GM12878 (cell line): ENCODE data around the gene ESRP2. TPM values are rescaled to one million over a fixed set of nuclear protein-coding genes. Genes with fewer than 3 reads are reported as not detected.

ENCODE experiments used
- ATF3 ChIP-seq: IDR thresholded peaks from 2 replicates; pipeline ENCODE4 v1.6.1; 2011; ENCODE audit warnings: low read depth, mild to moderate bottlenecking, low read length, moderate library complexity, borderline replicate concordance; ENCODE audit errors: extremely low read depth
- BHLHE40 ChIP-seq, 2 experiments: fragments of 450-650 bp in 1 of 2; IDR thresholded peaks; 2 replicates each; pipeline ENCODE4 v1.6.1; 2011 to 2017; ENCODE audit warnings: low read depth in 2 of 2, borderline replicate concordance in 1 of 2, improper control_type of control experiment in 1 of 2, low read length in 1 of 2, mild to moderate bottlenecking in 1 of 2
- CEBPB ChIP-seq, 2 experiments: fragments of 150-350 bp in 1 of 2; IDR thresholded peaks; 2 replicates each; pipeline ENCODE4 v1.6.1; 2012 to 2014; ENCODE audit warnings: low read depth in 2 of 2, low read length in 2 of 2, borderline replicate concordance in 1 of 2, inconsistent platforms in 1 of 2
- CEBPZ ChIP-seq: fragments of 150-350 bp; IDR thresholded peaks from 2 replicates; pipeline ENCODE4 v1.6.1; 2016; ENCODE audit warnings: low read depth, low read length
- CHD1 ChIP-seq: IDR thresholded peaks from 2 replicates; pipeline ENCODE4 v1.6.1; 2012; ENCODE audit warnings: low read depth, low read length, improper control_type of control experiment
- CREB1 ChIP-seq: IDR thresholded peaks from 2 replicates; pipeline ENCODE4 v1.6.1; 2012; ENCODE audit warnings: low read depth, mild to moderate bottlenecking, inconsistent platforms
- FOXK2 ChIP-seq: fragments of 450-650 bp; IDR thresholded peaks from 2 replicates; pipeline ENCODE4 v1.6.1; 2017; ENCODE audit warnings: mild to moderate bottlenecking, moderate library complexity
- FOXM1 ChIP-seq: IDR thresholded peaks from 2 replicates; pipeline ENCODE4 v1.6.1; 2012; ENCODE audit warnings: low read depth, mild to moderate bottlenecking, inconsistent platforms, low read length, moderate library complexity
- HDGF ChIP-seq: fragments of 450-650 bp; IDR thresholded peaks from 2 replicates; pipeline ENCODE4 v1.6.1; 2016; ENCODE audit warnings: antibody characterized with exemption
- IKZF1 ChIP-seq: fragments of 450-650 bp; conservative IDR thresholded peaks from 2 replicates; pipeline ENCODE4 v1.6.1; 2017; ENCODE audit warnings: antibody characterized with exemption, mild to moderate bottlenecking
- IKZF2 ChIP-seq, 2 experiments: fragments of 450-650 bp; IDR thresholded peaks; 2 replicates each; pipeline ENCODE4 v1.6.1; 2017; ENCODE audit warnings: mild to moderate bottlenecking in 2 of 2, moderate library complexity in 2 of 2
- KDM1A ChIP-seq: fragments of 200-600 bp; sonication (generic); IDR thresholded peaks from 2 replicates; pipeline ENCODE4 v1.6.1; 2016; ENCODE audit warnings: borderline replicate concordance
- NBN ChIP-seq: fragments of 450-650 bp; IDR thresholded peaks from 2 replicates; pipeline ENCODE4 v1.6.1; 2016
- PKNOX1 ChIP-seq: fragments of 450-650 bp; IDR thresholded peaks from 2 replicates; pipeline ENCODE4 v1.6.1; 2016; ENCODE audit warnings: mild to moderate bottlenecking
- POLR2AphosphoS5 ChIP-seq: IDR thresholded peaks from 2 replicates; pipeline ENCODE4 v1.6.1; 2011; ENCODE audit warnings: mild to moderate bottlenecking, low read length, inconsistent platforms
- POU2F2 ChIP-seq: IDR thresholded peaks from 3 replicates; pipeline ENCODE4 v1.6.1; 2011; ENCODE audit warnings: low read depth, mild to moderate bottlenecking, low read length, borderline replicate concordance
- RELB ChIP-seq: fragments of 450-650 bp; IDR thresholded peaks from 2 replicates; pipeline ENCODE4 v1.6.1; 2017; ENCODE audit warnings: low read depth, mild to moderate bottlenecking, moderate library complexity
- SP1 ChIP-seq: IDR thresholded peaks from one replicate; pipeline ENCODE4 v1.6.1; 2011; ENCODE audit warnings: low read depth, low read length
- TCF12 ChIP-seq: IDR thresholded peaks from 2 replicates; pipeline ENCODE4 v1.6.1; 2011; ENCODE audit warnings: low read depth, mild to moderate bottlenecking, low read length
- ZNF207 ChIP-seq: fragments of 450-650 bp; IDR thresholded peaks from 2 replicates; pipeline ENCODE4 v1.6.1; 2014; ENCODE audit warnings: antibody characterized with exemption, mild to moderate bottlenecking, borderline replicate concordance
- ZNF687 ChIP-seq: fragments of 450-650 bp; IDR thresholded peaks from 2 replicates; pipeline ENCODE4 v1.6.1; 2017; ENCODE audit warnings: mild to moderate bottlenecking, moderate library complexity
- polyA plus RNA-seq, 11 experiments: library from polyadenylated mRNA; depleted of rRNA in 4 of 11; unstranded in 6 of 11; stranded (reverse) in 5 of 11; fragments of >200 nt; fragmentation: Nextera tagmentation in 4 of 11; fragmentation: Illumina TruSeq in 1 of 11; extraction: Ambion mirVana in 4 of 11; extraction: Trizol in 1 of 11; gene quantifications; 1 replicate in 1 of 11; 2 replicates in 10 of 11; pipeline versions ENCODE4 v1.2.1 to v1.2.3, GENCODE V29; 2011 to 2016; ENCODE audit warnings: inconsistent platforms in 2 of 11, missing spikeins in 2 of 11, low read depth in 1 of 11
- total RNA-seq, 4 experiments: library from RNA; depleted of rRNA in 3 of 4; stranded (reverse); fragments of >200 nt in 3 of 4; fragmentation: Illumina TruSeq in 1 of 4; extraction: Trizol in 1 of 4; gene quantifications; 2 replicates each; pipeline versions ENCODE4 v1.2.1 to v1.2.3, GENCODE V29; 2013 to 2021

ESRP2 gene
- total and polyA plus RNA-seq, 10 of the 15 experiments (the other 5 are each of a cell fraction or from before 2014, with no cell fraction given) = 0.04 to 0.64 (median 0.08) TPM; not detected in 3

- TF ChIP-seq ATF3 (no peak), CEBPZ (no peak), NBN (peak; percentile 90), CEBPB (IDR thresholded peaks at IDR 0.05; ENCODE audit: borderline replicate concordance in 1 of 2, low read depth in 2 of 2, low read length in 2 of 2) (no peak), RELB (peak; percentile 78), CREB1 (peak; percentile 31; the same call in 1 of the 2 replicates), HDGF (no peak), IKZF1 (peak; percentile 80), POLR2AphosphoS5 (no peak), TCF12 (peak; percentile 86), KDM1A (no peak), BHLHE40 (IDR thresholded peaks at IDR 0.05; ENCODE audit: borderline replicate concordance in 1 of 2, low read depth in 2 of 2, low read length in 1 of 2) (no peak), CHD1 (peak; percentile 93; the same call in 1 of the 2 replicates), IKZF2 (IDR thresholded peaks at IDR 0.05) (peak; percentile 93 to 96), FOXM1 (peak; percentile 74), SP1 (peak; percentile 69), POU2F2 (peak; percentile 47; the same call in 1 of the 3 replicates), ZNF207 (no peak), FOXK2 (no peak), PKNOX1 (peak; percentile 71), ZNF687 (peak; percentile 77)
These were observed 39.8 kb upstream of the ESRP2 start (continued) for GRCh38 chr16:68275611-68276191.
